ENCODE measurements around the gene PARP11.
A peak's percentile ranks its signal among the peaks of the same experiment; 100 is the strongest.

The PARP11 gene

GRCh38 chr12:3790642-3791041, 82.6 kb downstream of the PARP11 start:
- TF ChIP-seq CTCF (conservative IDR thresholded peaks at IDR 0.05), result no peak

GRCh38 chr12:3789838-3790237, 83.4 kb downstream of the PARP11 start:
- TF ChIP-seq CTCF (conservative IDR thresholded peaks at IDR 0.05), result no peak
- H3K27ac ChIP-seq, result peak overlapping the region; percentile 85; the same call in 1 of the 2 replicates

More at GRCh38 chr12:3790642-3791041, 82.6 kb downstream of the PARP11 start:
- peak overlapping the region; percentile 85 for H3K27ac ChIP-seq

- no peak overlapping the region for H3K27ac ChIP-seq
- TF ChIP-seq CTCF (conservative IDR thresholded peaks at IDR 0.05), result peak; percentile 90
Measured at GRCh38 chr12:3777206-3777809, 95.9 kb downstream of the PARP11 start.

GRCh38 chr12:3775385-3776035, 97.7 kb downstream of the PARP11 start:
- no peak for TF ChIP-seq CTCF (conservative IDR thresholded peaks at IDR 0.05)
- H3K27ac ChIP-seq, result no peak overlapping the region

- H3K27ac ChIP-seq, result no peak overlapping the region
- no peak for TF ChIP-seq CTCF (conservative IDR thresholded peaks at IDR 0.05)
Measured at GRCh38 chr12:3772380-3772779, 100.8 kb downstream of the PARP11 start.

- TF ChIP-seq CTCF (conservative IDR thresholded peaks at IDR 0.05), result no peak
- no peak overlapping the region for H3K27ac ChIP-seq
Measured at GRCh38 chr12:3771853-3772252, 101.3 kb downstream of the PARP11 start.

GRCh38 chr12:3770891-3771290, 102.3 kb downstream of the PARP11 start:
- H3K27ac ChIP-seq, result no peak overlapping the region
- no peak for TF ChIP-seq CTCF (conservative IDR thresholded peaks at IDR 0.05)
